Ramos (cell line): Measurements from ENCODE around the gene DTHD1.

Source experiments
- in situ Hi-C: fragments of 300-500 bp; cut with MboI; formaldehyde crosslinking; loops from one replicate; pipeline ENCODE4 v1.14.3; 2022; ENCODE audit warnings: low sequenced_read_pairs; ENCODE audit not compliant: unreplicated experiment

Gene DTHD1

DNA sequence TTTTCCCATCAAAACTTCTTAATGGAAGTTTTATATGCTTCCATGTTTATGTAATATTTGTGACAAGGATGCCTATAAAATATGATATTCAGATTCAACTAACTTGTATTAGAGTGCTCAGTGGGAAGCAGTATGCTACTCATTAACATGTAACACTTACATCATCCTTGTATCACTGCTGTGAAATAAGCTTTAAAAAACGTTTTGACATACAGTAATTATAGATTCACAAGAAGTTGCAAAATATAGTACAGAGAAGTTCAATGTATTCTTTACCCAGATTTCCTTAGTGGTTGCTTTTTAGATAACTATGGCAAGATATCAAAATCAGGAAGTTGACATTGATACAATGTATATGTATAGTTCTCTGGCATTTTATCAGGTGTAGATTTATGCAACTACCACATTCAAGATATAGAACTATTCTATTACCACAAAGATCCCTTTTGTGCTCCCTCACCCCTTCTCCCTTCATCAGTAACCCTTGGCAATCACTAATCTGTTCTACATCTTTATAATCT, 56.3 kb downstream of the DTHD1 start:
- in situ Hi-C loops = no loop called here

DNA sequence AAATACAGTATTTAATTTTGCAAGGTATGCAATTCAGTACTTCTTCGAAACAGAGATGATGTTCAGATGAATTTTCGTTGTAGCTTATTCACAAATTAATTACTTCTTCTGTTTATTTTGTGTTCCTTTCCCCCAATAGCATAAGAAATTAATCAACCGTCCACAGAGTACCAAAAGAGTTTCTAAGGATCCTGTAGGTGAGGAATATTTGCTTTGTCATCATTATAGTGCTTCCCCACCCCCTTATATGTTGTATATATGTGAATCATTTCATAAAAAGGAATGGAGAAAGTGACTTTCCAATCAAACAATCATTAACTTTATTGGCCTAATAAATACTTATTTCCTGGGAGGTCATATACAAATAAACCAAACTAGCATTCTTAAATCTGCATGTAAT, 57.6 kb downstream of the DTHD1 start:
- in situ Hi-C loops = no loop called here

DNA sequence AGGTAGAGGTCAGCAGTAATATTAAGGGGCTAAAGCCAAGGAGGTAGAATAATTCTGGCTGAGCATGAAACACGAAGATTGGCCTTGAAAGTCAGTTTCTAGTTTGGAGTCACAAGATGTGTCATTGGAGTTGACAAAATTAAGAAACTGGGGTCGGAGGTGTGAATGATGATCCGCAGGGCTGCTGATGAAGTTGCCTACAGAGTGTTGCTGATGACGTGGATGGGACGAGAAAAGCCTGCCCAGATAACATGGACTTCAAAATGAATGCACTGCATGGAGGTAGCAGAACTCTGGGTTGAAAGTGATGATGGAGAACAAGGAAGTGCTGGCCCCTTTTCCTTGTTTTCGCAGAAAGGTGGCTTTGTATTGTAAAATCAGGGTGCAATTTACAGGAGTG, 60.5 kb downstream of the DTHD1 start:
- in situ Hi-C loops = no loop called here

DNA sequence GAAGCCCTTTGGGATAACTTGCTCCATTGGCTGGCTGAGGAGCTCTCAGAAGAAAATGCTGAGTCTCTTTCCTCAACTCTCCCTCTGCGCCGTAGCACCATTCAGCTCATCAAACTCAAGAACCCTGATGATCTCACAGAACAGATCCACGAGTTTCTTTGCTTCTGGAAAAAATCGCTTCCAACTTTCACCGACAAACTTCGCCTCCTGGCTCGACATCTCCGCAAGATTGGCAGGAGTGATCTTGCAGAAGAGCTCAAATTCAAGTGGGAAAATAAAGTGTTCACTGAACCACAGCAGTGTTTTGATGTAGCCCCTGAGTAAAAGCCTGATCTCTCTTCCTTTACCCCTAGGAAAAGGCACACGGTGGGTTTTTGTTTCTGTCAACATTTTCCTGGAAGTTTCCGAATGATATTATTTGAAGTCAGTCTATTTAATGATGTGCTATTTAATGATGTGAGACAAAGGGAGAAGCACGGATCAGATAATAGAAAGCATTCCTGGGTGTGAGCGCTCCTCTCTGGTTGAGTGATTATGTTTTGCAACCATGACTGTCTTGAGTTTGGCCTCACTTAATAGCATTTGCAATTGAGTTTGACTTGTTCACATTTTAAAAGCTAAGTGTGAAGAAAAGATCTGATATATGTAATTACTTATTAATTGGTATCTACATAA, 62.2 kb downstream of the DTHD1 start:
- in situ Hi-C loops = no loop called here

DNA sequence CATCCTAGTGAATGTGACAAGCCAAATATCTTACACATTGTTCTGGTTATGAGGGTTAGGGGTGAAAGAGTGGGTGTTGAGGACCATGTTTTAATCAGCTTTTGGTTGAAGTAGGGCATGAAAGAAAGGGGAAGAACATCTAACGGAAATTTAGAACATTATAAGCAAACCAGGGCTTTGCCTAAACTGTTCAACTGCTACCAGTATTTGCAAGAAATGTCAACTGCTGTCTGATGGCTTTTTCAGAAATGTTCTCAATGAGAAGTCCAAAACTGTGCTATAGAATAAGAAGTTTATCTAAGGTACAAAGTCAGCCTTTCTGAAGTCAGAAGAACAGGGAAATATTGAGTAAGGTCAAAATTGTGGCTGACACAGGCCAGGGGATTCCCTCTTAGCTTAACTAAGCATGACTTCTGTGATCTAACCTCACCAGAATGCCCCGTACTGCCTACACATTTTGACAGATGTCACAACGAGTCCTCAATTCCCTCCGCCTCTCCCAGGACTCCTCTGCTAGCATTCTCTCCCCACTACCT, 67.1 kb downstream of the DTHD1 start:
- in situ Hi-C loops = no loop called here

DNA sequence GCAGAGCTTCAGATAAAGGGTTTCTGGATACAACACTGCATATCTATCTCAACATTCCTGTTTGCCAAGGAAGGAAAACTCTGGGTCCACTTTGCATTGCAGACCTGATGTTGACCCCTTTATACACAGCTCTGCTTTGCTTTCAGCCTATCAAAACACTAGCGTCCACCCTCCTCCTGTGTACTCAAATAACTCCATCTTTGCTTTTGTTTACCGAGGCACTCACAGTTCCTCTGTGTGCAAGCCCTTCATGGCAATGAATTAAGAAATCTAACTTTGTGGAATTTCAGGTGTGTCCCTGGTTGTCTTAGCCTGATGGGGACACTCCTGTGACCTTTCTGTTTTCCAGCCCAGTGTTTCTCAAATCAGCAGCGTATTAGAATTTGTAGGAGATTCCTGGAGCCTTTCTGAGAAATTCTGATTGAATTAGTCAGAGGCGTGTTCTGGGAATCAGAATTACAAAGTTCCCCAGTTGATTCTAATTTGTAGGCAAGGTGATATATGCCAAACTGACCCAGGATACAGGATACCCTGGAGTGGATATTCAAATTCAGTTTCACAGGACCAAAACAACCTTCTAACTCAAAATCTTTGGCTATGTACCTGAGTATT, 68.6 kb downstream of the DTHD1 start:
- in situ Hi-C loops = loop anchor here (25.0 kb wide), 1 partner anchor 1037 kb away; no protein-coding TSS in a partner anchor

DNA sequence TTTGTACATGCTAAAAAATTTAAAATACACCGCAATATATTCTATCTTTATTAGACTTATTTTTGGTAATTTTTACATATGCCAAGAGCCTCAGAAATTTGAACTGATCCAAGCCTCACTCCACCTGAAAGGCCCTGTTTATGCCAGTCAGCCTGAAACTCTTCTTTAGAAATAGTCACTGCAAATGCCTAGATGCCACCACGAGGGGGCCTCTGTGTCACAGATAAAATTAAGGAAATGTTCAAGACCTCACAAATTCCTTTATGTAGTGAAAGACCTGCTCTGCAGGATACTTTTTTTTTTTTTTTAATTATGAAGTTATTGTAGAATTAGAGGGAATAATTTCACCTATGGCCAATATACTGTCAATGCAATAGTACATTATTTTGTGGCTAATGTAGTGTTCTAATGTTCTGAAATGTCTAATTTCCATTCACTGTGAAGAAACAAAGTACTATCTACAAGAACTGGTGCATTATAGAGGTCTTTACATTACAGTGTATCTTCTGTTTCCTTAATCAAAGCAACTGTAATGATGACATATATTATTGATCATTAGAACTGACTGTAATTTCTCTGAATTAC, 69.8 kb downstream of the DTHD1 start:
- in situ Hi-C loops = loop anchor here (25.0 kb wide), 1 partner anchor 1036 kb away; no protein-coding TSS in a partner anchor

DNA sequence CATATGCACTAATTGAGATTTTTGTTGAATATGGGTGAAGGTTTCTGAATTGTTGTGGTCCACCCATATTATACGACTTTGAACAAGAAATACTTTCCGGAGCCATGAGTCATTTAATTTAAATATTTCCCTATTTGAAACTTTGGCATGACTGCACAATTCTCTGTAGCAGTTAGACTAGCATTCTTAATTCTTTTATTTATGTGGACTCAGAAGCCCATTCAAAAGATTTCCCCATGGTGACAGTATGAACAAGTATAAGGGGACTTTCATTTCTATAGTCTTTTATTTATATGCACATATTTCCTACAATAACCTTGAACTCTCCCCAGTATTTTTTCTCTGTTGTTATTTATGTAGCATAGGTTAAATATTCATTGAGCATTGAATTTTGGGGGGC, 72.6 kb downstream of the DTHD1 start:
- in situ Hi-C loops = loop anchor here (25.0 kb wide), 1 partner anchor 1033 kb away; no protein-coding TSS in a partner anchor

DNA sequence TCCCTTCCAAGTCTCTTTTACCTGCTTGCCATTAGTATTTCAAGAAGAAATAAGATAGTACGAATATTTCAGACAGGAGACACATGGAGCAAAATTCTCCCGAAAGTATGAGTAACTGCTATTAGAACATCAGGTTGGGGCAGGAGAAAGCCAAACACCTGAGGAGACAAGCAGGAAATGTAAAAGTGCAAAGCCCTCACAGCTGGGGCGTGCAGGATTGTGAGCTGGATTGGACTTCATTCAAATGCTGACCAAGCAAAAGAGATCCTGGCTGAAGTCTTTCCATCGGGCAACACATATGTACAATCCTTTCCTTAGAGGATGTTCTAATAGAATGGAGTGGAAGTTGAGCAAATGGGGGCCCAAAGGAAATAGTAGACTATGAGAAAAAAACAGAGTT, 76.8 kb downstream of the DTHD1 start:
- in situ Hi-C loops = loop anchor here (25.0 kb wide), 1 partner anchor 1029 kb away; no protein-coding TSS in a partner anchor

DNA sequence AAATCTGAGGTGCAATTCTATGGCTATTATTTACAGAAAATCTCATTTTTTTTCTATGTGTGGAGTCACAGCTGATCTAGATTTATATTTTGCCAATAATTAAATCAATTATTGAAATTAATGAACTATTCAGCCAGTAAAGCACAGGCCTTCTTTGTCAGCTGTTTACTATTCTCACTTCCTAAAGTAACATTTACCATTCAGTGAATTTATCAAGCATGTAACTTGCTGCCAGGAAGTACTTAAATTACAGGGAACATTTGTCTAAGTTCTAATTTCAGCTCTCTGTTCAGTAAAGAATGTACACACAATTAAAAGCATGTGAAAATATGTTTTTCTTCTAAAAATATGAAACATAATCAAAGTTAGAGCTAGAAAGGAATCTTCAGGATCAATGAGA, 79.3 kb downstream of the DTHD1 start:
- in situ Hi-C loops = loop anchor here (25.0 kb wide), 1 partner anchor 1027 kb away; no protein-coding TSS in a partner anchor

DNA sequence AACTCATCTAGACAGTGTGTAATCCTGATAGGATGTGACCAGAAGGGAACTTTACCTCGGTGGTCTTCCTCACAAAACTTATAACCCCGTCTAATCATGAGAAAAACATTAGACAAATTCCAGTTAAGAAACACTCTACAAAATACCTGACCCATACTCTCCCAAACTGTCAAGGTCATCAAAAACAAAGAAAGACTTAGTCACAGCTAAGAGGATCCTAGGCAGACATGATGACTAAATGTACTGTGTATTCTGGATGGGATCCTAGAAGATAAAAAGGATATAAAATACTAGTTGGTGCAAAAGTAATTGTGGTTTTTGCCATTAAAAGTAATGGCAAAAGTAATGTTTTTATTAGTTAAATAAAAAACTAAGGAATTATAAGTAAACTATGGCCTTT, 81.6 kb downstream of the DTHD1 start:
- in situ Hi-C loops = loop anchor here (25.0 kb wide), 1 partner anchor 1024 kb away; no protein-coding TSS in a partner anchor

DNA sequence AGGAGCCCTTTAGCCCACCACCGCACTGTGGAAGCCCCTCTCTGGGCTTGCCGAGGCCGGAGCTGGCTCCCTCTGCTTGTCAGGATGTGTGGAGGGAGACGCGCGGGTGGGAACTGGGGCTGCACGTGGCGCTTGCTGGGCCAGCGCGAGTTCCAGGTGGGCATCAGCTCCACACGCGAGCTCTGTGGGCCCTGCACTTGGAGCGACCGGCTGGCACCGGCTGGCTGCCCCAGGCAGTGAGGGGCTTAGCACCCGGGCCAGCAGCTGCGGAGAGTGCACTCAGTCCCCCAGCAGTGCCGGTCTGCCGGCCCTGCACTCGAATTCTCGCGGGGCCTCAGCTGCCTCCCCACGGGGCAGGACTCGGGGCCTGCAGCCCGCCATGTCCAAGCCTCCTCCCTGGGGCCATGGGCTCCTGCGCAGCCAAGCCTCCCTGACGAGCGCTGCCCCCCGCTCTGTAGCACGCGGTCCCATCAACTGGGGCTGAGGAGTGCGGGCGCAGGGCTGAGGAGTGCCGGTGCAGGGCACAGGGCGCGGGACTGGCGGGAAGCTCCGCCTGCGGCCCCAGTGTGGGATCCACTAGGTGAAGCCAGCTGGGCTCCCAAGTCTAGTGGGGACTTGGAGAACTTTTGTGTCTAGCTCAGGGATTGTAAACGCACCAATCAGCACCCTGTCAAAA, 93.6 kb downstream of the DTHD1 start:
- in situ Hi-C loops = loop anchor here (25.0 kb wide), 1 partner anchor 1012 kb away; no protein-coding TSS in a partner anchor

DNA sequence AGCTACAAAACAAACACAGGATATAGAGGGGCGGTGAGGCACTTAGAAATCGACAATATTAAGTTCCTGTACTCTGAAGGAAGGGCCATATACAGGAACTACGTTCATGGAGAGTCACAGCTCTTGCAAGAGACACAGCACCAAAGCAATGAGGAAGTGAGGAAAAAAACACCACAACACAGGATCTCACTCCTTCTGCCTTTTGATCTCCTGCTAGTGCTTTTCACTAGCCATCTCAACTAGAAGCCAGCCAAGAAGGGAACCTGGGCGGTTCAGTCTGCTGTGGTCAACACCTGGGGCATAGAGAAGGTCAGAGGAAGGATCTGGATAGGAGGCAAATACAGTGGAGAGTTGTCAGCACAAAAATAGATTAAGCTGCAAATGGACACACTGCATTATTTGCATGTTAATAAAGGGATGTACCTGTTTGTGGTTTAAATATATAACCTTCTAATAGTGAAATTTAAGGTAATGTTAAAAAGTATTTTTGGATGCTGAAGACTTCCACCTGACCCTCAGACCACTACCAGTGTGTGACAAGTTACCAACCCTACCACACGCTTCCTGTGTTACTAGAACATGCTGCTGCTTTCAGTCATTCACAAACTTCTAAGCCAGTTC, 104.6 kb downstream of the DTHD1 start:
- in situ Hi-C loops = no loop called here

DNA sequence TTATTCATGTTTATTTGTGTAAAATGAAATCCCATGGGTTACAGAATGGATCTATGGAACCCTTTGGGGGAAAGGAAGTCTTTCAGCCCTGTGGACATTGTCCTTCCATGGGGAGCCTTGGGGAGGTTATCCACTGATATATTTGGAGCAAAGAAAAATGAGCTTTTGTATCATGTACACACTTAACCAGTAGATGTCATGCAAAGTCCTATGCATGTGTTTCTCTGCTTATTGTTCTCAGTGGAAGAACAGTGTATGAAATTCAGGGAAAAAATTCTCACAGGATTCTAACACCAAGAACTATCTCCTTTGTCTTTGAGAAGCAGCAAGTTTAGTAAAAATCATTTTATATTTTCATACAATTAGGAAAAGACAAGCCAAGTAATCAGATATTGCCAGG, 105.3 kb downstream of the DTHD1 start:
- in situ Hi-C loops = no loop called here

DNA sequence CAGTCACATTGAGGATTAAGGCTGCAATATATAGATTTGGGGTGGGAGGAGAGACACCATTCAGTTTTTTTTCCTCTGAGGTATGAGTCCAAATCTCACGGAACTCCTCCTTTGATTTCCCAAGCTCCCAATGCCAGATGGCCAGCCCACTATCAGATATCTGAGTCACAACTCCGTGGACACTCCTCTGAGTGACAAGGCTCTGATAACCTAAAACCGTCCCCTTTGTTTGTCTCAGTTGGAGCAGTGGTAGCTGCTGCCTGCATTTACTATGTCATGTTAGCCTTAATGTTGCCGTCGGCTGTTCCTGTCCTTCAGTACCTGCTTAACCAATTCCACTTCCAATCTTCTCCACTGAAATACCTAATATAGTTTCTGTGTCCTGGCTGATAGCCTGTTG, 107.3 kb downstream of the DTHD1 start:
- in situ Hi-C loops = no loop called here

DNA sequence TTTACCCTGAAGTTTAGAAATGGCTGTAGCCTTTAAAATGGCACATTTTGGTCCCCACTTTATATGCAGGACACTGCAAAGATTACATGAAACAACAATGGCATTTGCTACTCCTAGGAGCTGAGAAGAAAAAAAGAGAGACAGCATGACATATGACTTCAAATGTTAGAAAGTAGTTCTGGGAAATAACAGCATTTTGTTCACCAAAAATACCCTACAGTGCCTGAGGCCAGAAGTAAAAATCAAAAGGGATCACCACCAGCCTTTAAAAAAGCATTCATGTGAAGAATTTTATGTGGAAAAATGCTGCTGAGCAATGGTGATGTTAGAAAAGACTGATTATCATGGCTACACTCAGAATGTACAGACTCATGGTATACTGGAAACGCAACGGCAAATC, 110.0 kb downstream of the DTHD1 start:
- in situ Hi-C loops = no loop called here

DNA sequence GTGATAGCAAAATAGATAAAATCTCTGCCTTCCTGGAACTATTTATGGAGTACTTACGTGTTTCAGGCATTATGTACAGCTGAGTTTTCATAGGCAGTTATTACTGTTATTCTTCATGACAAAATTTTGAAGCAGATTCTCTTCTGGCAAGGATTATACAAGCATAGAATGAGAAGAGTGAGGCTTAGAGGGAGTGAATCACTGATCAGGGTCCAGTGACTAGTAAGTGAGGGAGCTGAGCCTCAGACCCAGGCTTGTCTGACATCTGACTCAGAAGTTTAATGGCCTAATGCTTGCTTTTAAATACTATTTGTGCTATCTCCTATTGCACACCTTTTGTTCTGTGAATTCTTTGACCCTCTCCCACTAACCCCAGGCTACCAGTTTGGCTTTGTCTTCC, 110.6 kb downstream of the DTHD1 start:
- in situ Hi-C loops = no loop called here

DNA sequence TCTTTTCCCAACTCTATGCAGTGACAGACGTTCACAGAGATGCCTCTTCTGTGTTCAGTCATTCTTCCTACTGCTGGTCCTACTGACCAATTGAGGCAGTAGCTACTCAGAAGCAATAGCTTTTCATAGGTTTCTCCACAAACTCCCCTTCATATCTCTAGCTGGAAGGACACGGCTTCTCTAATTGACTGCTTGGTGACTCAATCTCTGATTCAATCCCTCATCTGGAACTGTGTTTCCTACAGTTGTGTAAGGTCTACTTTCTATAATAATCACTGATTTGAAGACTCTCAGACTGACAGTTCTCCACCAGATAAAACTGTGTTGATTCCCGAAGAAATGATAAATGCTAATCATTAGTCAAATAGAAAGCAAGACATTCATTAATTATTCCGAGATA, 111.5 kb downstream of the DTHD1 start:
- in situ Hi-C loops = no loop called here
